Prostate gland (tissue), 2 donors: ENCODE results near the gene ZMYM4. TPM values are rescaled to one million over a fixed set of nuclear protein-coding genes. Genes with fewer than 3 reads are reported as not detected.

Source experiments
- DNase-seq: peaks from one replicate; pipeline ENCODE4 v3.0.0-alpha.2; 2019; ENCODE audit warnings: low spot score
- H3K27ac ChIP-seq, 2 donors: fragments of 200-600 bp; sonication (generic); 2 replicates each; pipeline ENCODE4 v1.5.1; 2017 to 2019
- H3K27me3 ChIP-seq: fragments of 200-600 bp; sonication (generic); replicated peaks from 2 replicates; pipeline ENCODE4 v1.5.1; 2019; ENCODE audit not compliant: insufficient read depth
- H3K36me3 ChIP-seq, 2 donors: fragments of 200-600 bp; sonication (generic); 1 replicate in 1 of 2; 2 replicates in 1 of 2; pipeline versions ENCODE4 v1.5.1 to v1.8.1; 2017 to 2019
- H3K4me1 ChIP-seq: fragments of 200-600 bp; sonication (generic); replicated peaks from 2 replicates; pipeline ENCODE4 v1.5.1; 2019
- H3K4me3 ChIP-seq, 2 donors: fragments of 200-600 bp; sonication (generic); 2 replicates each; pipeline ENCODE4 v1.5.1; 2017 to 2019
- H3K9me3 ChIP-seq: fragments of 200-600 bp; sonication (generic); 2 replicates; pipeline ENCODE4 v1.5.1; 2017
- POLR2A ChIP-seq: fragments of 450-650 bp; IDR thresholded peaks from one replicate; pipeline ENCODE4 v1.6.1; 2016; ENCODE audit warnings: antibody characterized with exemption, mild to moderate bottlenecking
- POLR2AphosphoS5 ChIP-seq: sonication (generic); formaldehyde crosslinking; IDR thresholded peaks from one replicate; pipeline ENCODE4 v1.6.1; 2017; ENCODE audit warnings: antibody characterized with exemption
- WGBS: methylation state at CpG from one replicate; pipeline ENCODE4 v1.1.5; 2018; 5-methylcytosine and 5-hydroxymethylcytosine counted together
- intact Hi-C: fragments of 100-400 bp; cut with DNase I; formaldehyde crosslinking; loops from one replicate; pipeline ENCODE4 v1.14.2; 2022
- total RNA-seq, 2 donors: library from RNA; depleted of rRNA; stranded (reverse); fragments of >200 nt; gene quantifications; one replicate each; pipeline ENCODE4 v1.1.0, GENCODE V29; 2016
- TF ChIP-seq, protein P1 (sequence below), 4 experiments: fragments of 200-600 bp in 2 of 4; fragments of 450-650 bp in 2 of 4; sonication (generic) in 2 of 4; IDR thresholded peaks; 1 replicate in 3 of 4; 2 replicates in 1 of 4; pipeline ENCODE4 v1.5.1; 2016 to 2019; ENCODE audit warnings: antibody characterized with exemption in 4 of 4, mild to moderate bottlenecking in 2 of 4, moderate library complexity in 2 of 4

ZMYM4 gene
- total RNA-seq, 2 donors from 2014 or later, result 34.9 to 42.1 TPM

DNA sequence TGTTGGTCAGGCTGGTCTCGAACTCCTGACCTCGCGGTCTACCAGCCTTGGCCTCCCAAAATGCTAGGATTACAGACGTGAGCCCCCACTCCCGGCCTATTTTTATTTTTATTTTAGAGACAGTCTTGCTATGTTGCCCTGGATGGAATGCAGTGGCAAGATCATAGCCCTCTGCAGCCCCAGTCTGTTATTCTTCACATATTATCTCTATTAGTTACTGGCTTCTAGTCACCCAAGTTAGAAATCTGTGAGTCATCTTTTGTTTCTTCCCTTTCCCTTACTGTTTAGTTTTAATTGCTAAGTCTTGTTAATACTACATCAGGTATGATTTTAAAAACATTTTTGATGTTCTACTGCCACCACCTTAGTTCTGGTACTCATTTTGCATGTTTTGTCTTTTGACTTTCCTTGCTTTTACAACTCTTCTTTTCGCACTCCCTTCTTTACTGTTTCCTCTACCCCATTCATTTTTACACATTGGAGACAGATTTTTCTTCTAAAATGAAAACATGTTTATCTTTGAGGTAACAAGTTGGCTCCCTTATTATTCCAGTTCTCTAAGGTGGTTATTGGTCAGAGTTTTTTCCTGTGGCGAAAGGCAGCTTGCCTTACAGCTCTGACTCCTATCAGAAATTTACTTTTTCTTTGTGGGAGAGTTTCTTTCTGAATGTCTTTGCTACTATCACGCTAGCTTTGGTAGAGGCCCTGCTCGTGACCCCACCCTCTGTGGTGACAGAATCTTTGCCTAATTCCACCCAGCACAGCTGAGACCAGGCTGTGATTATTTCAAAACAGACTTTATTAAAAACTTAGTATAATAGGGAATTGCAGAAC is 19.5 kb downstream of the ZMYM4 start:
- TF ChIP-seq, protein P1, sequence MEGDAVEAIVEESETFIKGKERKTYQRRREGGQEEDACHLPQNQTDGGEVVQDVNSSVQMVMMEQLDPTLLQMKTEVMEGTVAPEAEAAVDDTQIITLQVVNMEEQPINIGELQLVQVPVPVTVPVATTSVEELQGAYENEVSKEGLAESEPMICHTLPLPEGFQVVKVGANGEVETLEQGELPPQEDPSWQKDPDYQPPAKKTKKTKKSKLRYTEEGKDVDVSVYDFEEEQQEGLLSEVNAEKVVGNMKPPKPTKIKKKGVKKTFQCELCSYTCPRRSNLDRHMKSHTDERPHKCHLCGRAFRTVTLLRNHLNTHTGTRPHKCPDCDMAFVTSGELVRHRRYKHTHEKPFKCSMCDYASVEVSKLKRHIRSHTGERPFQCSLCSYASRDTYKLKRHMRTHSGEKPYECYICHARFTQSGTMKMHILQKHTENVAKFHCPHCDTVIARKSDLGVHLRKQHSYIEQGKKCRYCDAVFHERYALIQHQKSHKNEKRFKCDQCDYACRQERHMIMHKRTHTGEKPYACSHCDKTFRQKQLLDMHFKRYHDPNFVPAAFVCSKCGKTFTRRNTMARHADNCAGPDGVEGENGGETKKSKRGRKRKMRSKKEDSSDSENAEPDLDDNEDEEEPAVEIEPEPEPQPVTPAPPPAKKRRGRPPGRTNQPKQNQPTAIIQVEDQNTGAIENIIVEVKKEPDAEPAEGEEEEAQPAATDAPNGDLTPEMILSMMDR (IDR thresholded peaks at IDR 0.05), result no peak
- no peak for TF ChIP-seq POLR2AphosphoS5
- TF ChIP-seq POLR2A, result no peak

DNA sequence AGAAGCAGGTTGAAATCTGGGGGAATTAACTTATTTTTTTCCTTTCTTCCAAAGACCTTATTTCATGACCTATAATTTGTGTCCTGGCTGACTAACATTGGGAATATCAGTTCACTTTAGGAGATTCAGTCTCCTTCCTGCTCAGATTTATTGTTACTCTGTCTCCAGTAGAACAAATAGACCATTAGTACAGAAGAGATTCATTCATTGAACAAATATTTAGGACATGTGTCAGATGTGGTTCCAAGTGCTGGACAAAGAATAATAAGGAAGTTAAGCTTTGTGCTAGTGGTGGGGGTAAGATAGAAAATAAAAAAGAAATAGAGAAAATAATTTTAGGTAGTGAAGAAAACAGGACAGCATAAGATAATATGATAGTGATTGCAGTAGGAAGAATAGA is 20.3 kb downstream of the ZMYM4 start:
- TF ChIP-seq POLR2A (no peak), POLR2AphosphoS5 (no peak)
- TF ChIP-seq, protein P1 (IDR thresholded peaks at IDR 0.05), result no peak
- H3K4me3 ChIP-seq, result no peak overlapping the region
- H3K27me3 ChIP-seq, result no peaks in the 10 kb centered on the region
- peak overlapping the region in 1 of 2 donors; percentile 49 for H3K27ac ChIP-seq
- H3K9me3 ChIP-seq, result no peaks in the 10 kb centered on the region
- no peak for DNase-seq
- no peaks in the 10 kb centered on the region for H3K36me3 ChIP-seq
- intact Hi-C loops, result no loop called here
- H3K4me1 ChIP-seq, result no peaks in the 10 kb centered on the region

More for the DNA sequence above, 19.5 kb downstream of the ZMYM4 start:
- H3K4me1 ChIP-seq, result no peaks in the 10 kb centered on the region
- WGBS, result 80% methylated on average over 9 of the region's 9 CpGs
- H3K36me3 ChIP-seq, result no peaks in the 10 kb centered on the region
- peak overlapping the region in 1 of 2 donors; percentile 49 for H3K27ac ChIP-seq
- intact Hi-C loops, result no loop called here
- no peak for DNase-seq
- no peaks in the 10 kb centered on the region for H3K27me3 ChIP-seq
- no peak overlapping the region for H3K4me3 ChIP-seq
- H3K9me3 ChIP-seq, result no peaks in the 10 kb centered on the region

DNA sequence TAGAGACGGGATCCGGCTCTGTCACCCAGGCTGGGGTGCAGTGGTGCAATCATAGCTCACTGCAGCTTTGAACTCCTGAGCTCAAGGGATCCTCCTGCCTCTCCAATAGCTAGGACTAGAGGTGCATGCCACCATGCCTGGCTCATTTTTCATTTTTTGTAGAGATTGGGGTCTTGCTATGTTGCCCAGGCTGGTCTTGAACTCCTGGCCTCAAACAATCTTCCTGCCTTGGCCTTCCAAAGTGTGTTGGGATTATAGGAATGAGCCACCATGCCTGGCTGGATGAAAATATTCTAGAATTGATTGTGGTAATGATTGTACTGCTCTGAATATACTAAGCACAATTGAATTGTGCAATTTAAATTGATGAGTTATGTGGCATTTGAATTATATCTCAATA is 21.9 kb downstream of the ZMYM4 start:
- no peak overlapping the region for H3K27ac ChIP-seq
- H3K27me3 ChIP-seq, result no peaks in the 10 kb centered on the region
- no peaks in the 10 kb centered on the region for H3K4me1 ChIP-seq
- intact Hi-C loops, result no loop called here
- H3K9me3 ChIP-seq, result no peaks in the 10 kb centered on the region
- 45% methylated on average over 2 of the region's 2 CpGs for WGBS
- no peaks in the 10 kb centered on the region for H3K36me3 ChIP-seq
- no peak overlapping the region for H3K4me3 ChIP-seq
- TF ChIP-seq, protein P1 (IDR thresholded peaks at IDR 0.05), result no peak
- TF ChIP-seq POLR2A (no peak), POLR2AphosphoS5 (no peak)
- no peak for DNase-seq

DNA sequence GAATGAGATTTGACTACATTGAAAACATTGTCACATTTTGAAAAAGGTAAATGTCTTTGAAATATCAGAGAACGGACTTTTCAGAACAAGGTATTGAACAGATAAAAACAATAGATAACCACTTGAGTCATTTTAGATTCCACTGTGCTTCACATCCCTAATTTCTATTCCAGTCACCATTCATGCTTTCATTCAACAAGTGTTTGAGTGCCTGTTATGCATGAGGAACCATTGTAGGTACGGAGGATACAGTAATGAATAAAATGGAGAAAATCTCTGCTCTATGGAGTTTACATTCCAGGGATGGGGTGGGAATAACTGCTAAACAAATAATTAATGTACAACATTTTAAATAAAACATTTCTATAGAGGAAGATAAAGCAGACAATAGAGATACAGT is 26.3 kb downstream of the ZMYM4 start:
- H3K27ac ChIP-seq, result no peak overlapping the region
- H3K4me3 ChIP-seq, result no peak overlapping the region
- no peak for TF ChIP-seq POLR2A
- TF ChIP-seq POLR2AphosphoS5, result no peak
- TF ChIP-seq, protein P1 (IDR thresholded peaks at IDR 0.05), result no peak
- intact Hi-C loops, result no loop called here
- no peaks in the 10 kb centered on the region for H3K4me1 ChIP-seq
- no peak for DNase-seq
- H3K36me3 ChIP-seq, result no peaks in the 10 kb centered on the region
- 96% methylated on average over 2 of the region's 2 CpGs for WGBS
- no peaks in the 10 kb centered on the region for H3K9me3 ChIP-seq
- no peaks in the 10 kb centered on the region for H3K27me3 ChIP-seq

DNA sequence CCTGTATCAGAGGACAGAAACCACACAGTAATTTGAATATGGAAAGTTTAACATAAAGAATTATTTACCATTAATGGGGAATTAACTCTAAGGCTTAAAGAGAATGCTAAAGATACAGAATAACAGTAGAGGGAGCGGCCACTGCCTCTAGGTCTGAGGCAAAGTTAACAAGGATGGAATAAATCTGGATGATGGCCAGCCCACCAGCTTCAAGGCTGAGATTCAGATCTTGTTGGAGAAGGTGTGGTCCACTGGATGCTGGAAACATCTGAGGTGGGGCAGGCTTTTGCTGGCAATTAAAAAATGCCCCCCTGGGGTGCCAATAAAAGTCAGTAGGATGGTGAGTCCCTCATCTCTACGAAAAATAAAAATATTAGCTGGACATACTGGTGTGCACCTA is 29.4 kb downstream of the ZMYM4 start:
- DNase-seq, result no peak
- TF ChIP-seq, protein P1 (IDR thresholded peaks at IDR 0.05), result no peak
- TF ChIP-seq POLR2AphosphoS5, result no peak
- TF ChIP-seq POLR2A, result no peak
- Histone ChIP-seq H3K27ac (no peak overlapping the region), H3K9me3 (no peaks in the 10 kb centered on the region), H3K36me3 (no peaks in the 10 kb centered on the region), H3K4me1 (no peaks in the 10 kb centered on the region), H3K27me3 (no peaks in the 10 kb centered on the region), H3K4me3 (no peak overlapping the region)
- WGBS, result 63% methylated on average over 2 of the region's 2 CpGs
- intact Hi-C loops, result loop anchor here (2.0 kb wide), 1 partner anchor 95 kb away; no protein-coding TSS in a partner anchor
